NCI-H1417 treated with DMSO at 0.1 percent for 48 hours (cell line): ENCODE results near the gene ZNF362.

Experiments used
- DNase-seq: peaks from one replicate; lab custom pipeline; 2025; lab: John Stamatoyannopoulos, UW

Gene ZNF362

GRCh38 chr1:33268927-33269610, 12.8 kb downstream of the ZNF362 start:
- DNase-seq: no peak

GRCh38 chr1:33269621-33270020, 13.3 kb downstream of the ZNF362 start:
- DNase-seq: no peak

GRCh38 chr1:33270379-33270778, 14.1 kb downstream of the ZNF362 start:
- DNase-seq: no peak

- no peak for DNase-seq
Measured at GRCh38 chr1:33270808-33271465, 14.6 kb downstream of the ZNF362 start.

- DNase-seq: no peak
Measured at GRCh38 chr1:33271666-33272505, 15.6 kb downstream of the ZNF362 start.

- DNase-seq: no peak
Measured at GRCh38 chr1:33272509-33272908, 16.2 kb downstream of the ZNF362 start.

- DNase-seq: no peak
Measured at GRCh38 chr1:33272930-33273329, 16.6 kb downstream of the ZNF362 start.

GRCh38 chr1:33273406-33273805, 17.1 kb downstream of the ZNF362 start:
- DNase-seq: no peak

- no peak for DNase-seq
Measured at GRCh38 chr1:33273961-33274371, 17.7 kb downstream of the ZNF362 start.

- no peak for DNase-seq
Measured at GRCh38 chr1:33274446-33274845, 18.2 kb downstream of the ZNF362 start.

GRCh38 chr1:33275195-33275594, 18.9 kb downstream of the ZNF362 start:
- no peak for DNase-seq

GRCh38 chr1:33275706-33276572, 19.6 kb downstream of the ZNF362 start:
- no peak for DNase-seq

- no peak for DNase-seq
Measured at GRCh38 chr1:33276573-33277298, 20.4 kb downstream of the ZNF362 start.

- DNase-seq: no peak
Measured at GRCh38 chr1:33277488-33278084, 21.3 kb downstream of the ZNF362 start.

- DNase-seq: no peak
Measured at GRCh38 chr1:33280091-33280661, 23.9 kb downstream of the ZNF362 start.

GRCh38 chr1:33281554-33282303, 25.4 kb downstream of the ZNF362 start:
- no peak for DNase-seq

GRCh38 chr1:33282791-33283190, 26.5 kb downstream of the ZNF362 start:
- DNase-seq: no peak

GRCh38 chr1:33284049-33284448, 27.8 kb downstream of the ZNF362 start:
- DNase-seq: no peak

- DNase-seq: no peak
Measured at GRCh38 chr1:33286451-33287185, 30.3 kb downstream of the ZNF362 start.
